WERI-Rb-1 (cell line): ENCODE results near the gene RFT1.
A peak's percentile ranks its signal among the peaks of the same experiment; 100 is the strongest.

Experiments
- DNase-seq: peaks from one replicate; pipeline ENCODE4 v3.0.0-alpha.2; 2020
- H3K27ac ChIP-seq: fragments of 250-450 bp; sonication (Bioruptor Pico); 2 replicates; pipeline ENCODE4 v1.5.1; 2020; ENCODE audit warnings: mild to moderate bottlenecking, moderate library complexity
- H3K27me3 ChIP-seq: fragments of 250-450 bp; sonication (Bioruptor Pico); 2 replicates; pipeline ENCODE4 v1.5.1; 2021; ENCODE audit warnings: mild to moderate bottlenecking, low read depth, moderate library complexity; ENCODE audit not compliant: insufficient read depth, severe bottlenecking
- H3K36me3 ChIP-seq: fragments of 250-450 bp; sonication (Bioruptor Pico); 2 replicates; pipeline ENCODE4 v1.5.1; 2020; ENCODE audit warnings: mild to moderate bottlenecking, moderate library complexity
- H3K4me3 ChIP-seq: 2 replicates; pipeline ENCODE4 v1.5.1; 2011; ENCODE audit warnings: low read depth, mild to moderate bottlenecking, control low read depth, low read length
- H3K9me3 ChIP-seq: fragments of 250-450 bp; sonication (Bioruptor Pico); 2 replicates; pipeline ENCODE4 v1.5.1; 2021; ENCODE audit warnings: mild to moderate bottlenecking, moderate library complexity; ENCODE audit not compliant: severe bottlenecking
- CTCF ChIP-seq: IDR thresholded peaks from 2 replicates; pipeline ENCODE4 v1.5.1; 2011; ENCODE audit warnings: low read depth, mild to moderate bottlenecking, control low read depth, inconsistent platforms, low read length

RFT1 gene

GRCh38 chr3:53075743-53076140 lies 54.5 kb downstream of the RFT1 start:
- Histone ChIP-seq H3K36me3 (no peaks in the 10 kb centered on the region), H3K9me3 (no peaks in the 10 kb centered on the region), H3K4me3 (no peak overlapping the region), H3K27ac (no peak overlapping the region), H3K27me3 (no peaks in the 10 kb centered on the region)
- DNase-seq: no peak
- no peak for TF ChIP-seq CTCF

GRCh38 chr3:53074761-53075742 lies 55.2 kb downstream of the RFT1 start:
- Histone ChIP-seq H3K4me3 (no peak overlapping the region), H3K27me3 (no peaks in the 10 kb centered on the region), H3K9me3 (no peaks in the 10 kb centered on the region), H3K36me3 (no peaks in the 10 kb centered on the region), H3K27ac (no peak overlapping the region)
- no peak for TF ChIP-seq CTCF
- DNase-seq: no peak

- no peaks in the 10 kb centered on the region for H3K36me3 ChIP-seq
- H3K27ac ChIP-seq: no peak overlapping the region
- no peak for TF ChIP-seq CTCF
- no peak for DNase-seq
- no peaks in the 10 kb centered on the region for H3K9me3 ChIP-seq
- H3K4me3 ChIP-seq: no peak overlapping the region
- H3K27me3 ChIP-seq: no peaks in the 10 kb centered on the region
Measured at GRCh38 chr3:53074366-53074696, 55.9 kb downstream of the RFT1 start.

GRCh38 chr3:53073553-53074365 lies 56.5 kb downstream of the RFT1 start:
- Histone ChIP-seq H3K36me3 (no peaks in the 10 kb centered on the region), H3K27me3 (no peaks in the 10 kb centered on the region), H3K4me3 (no peak overlapping the region), H3K9me3 (no peaks in the 10 kb centered on the region), H3K27ac (no peak overlapping the region)
- DNase-seq: no peak
- no peak for TF ChIP-seq CTCF

GRCh38 chr3:53072653-53073552 lies 57.3 kb downstream of the RFT1 start:
- H3K27ac ChIP-seq: no peak overlapping the region
- DNase-seq: peak; percentile 89
- no peaks in the 10 kb centered on the region for H3K9me3 ChIP-seq
- TF ChIP-seq CTCF: peak; percentile 96
- no peak overlapping the region for H3K4me3 ChIP-seq
- no peaks in the 10 kb centered on the region for H3K36me3 ChIP-seq
- H3K27me3 ChIP-seq: no peaks in the 10 kb centered on the region
